ENCODE data around the gene ESRRB.

DNA sequence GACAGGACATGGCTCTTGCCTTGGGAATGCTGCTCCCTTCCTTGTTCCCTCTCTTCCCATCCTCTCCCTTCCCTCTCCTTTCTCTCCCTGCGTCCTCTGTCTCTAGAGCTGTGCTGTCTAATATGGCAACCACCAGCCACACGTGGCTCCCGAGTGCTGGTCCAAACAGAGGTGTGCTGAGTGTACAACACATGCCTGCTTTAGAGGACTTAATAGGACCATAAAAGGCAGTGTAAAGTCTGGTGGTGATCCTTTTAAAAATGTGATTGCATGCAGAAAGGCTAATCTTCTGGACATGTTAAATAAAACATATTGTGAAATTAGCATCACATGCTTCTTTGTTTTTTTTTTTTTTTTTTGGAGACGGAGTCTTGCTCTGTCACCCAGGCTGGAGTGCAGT is 87.2 kb downstream of the ESRRB start:
- TF ChIP-seq, protein P1, sequence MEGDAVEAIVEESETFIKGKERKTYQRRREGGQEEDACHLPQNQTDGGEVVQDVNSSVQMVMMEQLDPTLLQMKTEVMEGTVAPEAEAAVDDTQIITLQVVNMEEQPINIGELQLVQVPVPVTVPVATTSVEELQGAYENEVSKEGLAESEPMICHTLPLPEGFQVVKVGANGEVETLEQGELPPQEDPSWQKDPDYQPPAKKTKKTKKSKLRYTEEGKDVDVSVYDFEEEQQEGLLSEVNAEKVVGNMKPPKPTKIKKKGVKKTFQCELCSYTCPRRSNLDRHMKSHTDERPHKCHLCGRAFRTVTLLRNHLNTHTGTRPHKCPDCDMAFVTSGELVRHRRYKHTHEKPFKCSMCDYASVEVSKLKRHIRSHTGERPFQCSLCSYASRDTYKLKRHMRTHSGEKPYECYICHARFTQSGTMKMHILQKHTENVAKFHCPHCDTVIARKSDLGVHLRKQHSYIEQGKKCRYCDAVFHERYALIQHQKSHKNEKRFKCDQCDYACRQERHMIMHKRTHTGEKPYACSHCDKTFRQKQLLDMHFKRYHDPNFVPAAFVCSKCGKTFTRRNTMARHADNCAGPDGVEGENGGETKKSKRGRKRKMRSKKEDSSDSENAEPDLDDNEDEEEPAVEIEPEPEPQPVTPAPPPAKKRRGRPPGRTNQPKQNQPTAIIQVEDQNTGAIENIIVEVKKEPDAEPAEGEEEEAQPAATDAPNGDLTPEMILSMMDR (IDR thresholded peaks at IDR 0.05; ENCODE audit: low read length), result no peak
- TF ChIP-seq EZH2 (IDR thresholded peaks at IDR 0.05; ENCODE audit: borderline replicate concordance, low read length), result no peak

Measured in OCI-LY1 (cell line).